Measurements from ENCODE around the gene ZG16B.

Gene ZG16B

GRCh38 chr16:2843526-2843925, 13.4 kb downstream of the ZG16B start:
- DNase-seq (ENCODE audit: low read depth, low spot score), result no peak

GRCh38 chr16:2845116-2845515, 15.0 kb downstream of the ZG16B start:
- DNase-seq (ENCODE audit: low read depth, low spot score), result no peak

GRCh38 chr16:2846511-2847310, 16.6 kb downstream of the ZG16B start:
- no peak for DNase-seq (ENCODE audit: low read depth, low spot score)

GRCh38 chr16:2848933-2849725, 19.0 kb downstream of the ZG16B start:
- DNase-seq (ENCODE audit: low read depth, low spot score), result no peak

GRCh38 chr16:2852003-2852730, 22.1 kb downstream of the ZG16B start:
- DNase-seq (ENCODE audit: low read depth, low spot score), result no peak

- no peak for DNase-seq (ENCODE audit: low read depth, low spot score)
These were observed 22.8 kb downstream of the ZG16B start for GRCh38 chr16:2852731-2853507.

GRCh38 chr16:2853531-2854073, 23.5 kb downstream of the ZG16B start:
- DNase-seq (ENCODE audit: low read depth, low spot score), result no peak

GRCh38 chr16:2854700-2855309, 24.7 kb downstream of the ZG16B start:
- no peak for DNase-seq (ENCODE audit: low read depth, low spot score)

- DNase-seq (ENCODE audit: low read depth, low spot score), result no peak
These were observed 25.4 kb downstream of the ZG16B start for GRCh38 chr16:2855536-2855935.

GRCh38 chr16:2856061-2856670, 26.1 kb downstream of the ZG16B start:
- DNase-seq (ENCODE audit: low read depth, low spot score), result no peak

GRCh38 chr16:2856686-2857450, 26.8 kb downstream of the ZG16B start:
- DNase-seq (ENCODE audit: low read depth, low spot score), result no peak

GRCh38 chr16:2857451-2858244, 27.5 kb downstream of the ZG16B start, which contains the start of gene PRSS22:
Gene PRSS22 (minus strand): TSS chr16:2858170. CDS start chr16:2858104, 66 bp downstream.
- no peak for DNase-seq (ENCODE audit: low read depth, low spot score)

GRCh38 chr16:2858245-2859025, 28.3 kb downstream of the ZG16B start:
- no peak for DNase-seq (ENCODE audit: low read depth, low spot score)

- DNase-seq (ENCODE audit: low read depth, low spot score), result no peak
These were observed 29.7 kb downstream of the ZG16B start for GRCh38 chr16:2859686-2860265.

GRCh38 chr16:2860826-2861567, 30.9 kb downstream of the ZG16B start:
- DNase-seq (ENCODE audit: low read depth, low spot score), result no peak

- DNase-seq (ENCODE audit: low read depth, low spot score), result no peak
These were observed 35.5 kb downstream of the ZG16B start for GRCh38 chr16:2865651-2866050.

GRCh38 chr16:2866431-2866830, 36.3 kb downstream of the ZG16B start:
- DNase-seq (ENCODE audit: low read depth, low spot score), result no peak

Measured in activated naive CD8-positive, alpha-beta T cell treated with anti-CD3 and anti-CD28 coated beads, Interleukin-2, amount 50 U/mL, for 16 hours (primary cell).